ENCODE measurements around the gene CYTH2.

GRCh38 chr19:48529156-48529555 lies 60.0 kb downstream of the CYTH2 start:
- TF ChIP-seq, protein P1, sequence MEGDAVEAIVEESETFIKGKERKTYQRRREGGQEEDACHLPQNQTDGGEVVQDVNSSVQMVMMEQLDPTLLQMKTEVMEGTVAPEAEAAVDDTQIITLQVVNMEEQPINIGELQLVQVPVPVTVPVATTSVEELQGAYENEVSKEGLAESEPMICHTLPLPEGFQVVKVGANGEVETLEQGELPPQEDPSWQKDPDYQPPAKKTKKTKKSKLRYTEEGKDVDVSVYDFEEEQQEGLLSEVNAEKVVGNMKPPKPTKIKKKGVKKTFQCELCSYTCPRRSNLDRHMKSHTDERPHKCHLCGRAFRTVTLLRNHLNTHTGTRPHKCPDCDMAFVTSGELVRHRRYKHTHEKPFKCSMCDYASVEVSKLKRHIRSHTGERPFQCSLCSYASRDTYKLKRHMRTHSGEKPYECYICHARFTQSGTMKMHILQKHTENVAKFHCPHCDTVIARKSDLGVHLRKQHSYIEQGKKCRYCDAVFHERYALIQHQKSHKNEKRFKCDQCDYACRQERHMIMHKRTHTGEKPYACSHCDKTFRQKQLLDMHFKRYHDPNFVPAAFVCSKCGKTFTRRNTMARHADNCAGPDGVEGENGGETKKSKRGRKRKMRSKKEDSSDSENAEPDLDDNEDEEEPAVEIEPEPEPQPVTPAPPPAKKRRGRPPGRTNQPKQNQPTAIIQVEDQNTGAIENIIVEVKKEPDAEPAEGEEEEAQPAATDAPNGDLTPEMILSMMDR (IDR thresholded peaks at IDR 0.05; ENCODE audit: insufficient read depth, low read length, poor library complexity, severe bottlenecking): no peak
- no peak for TF ChIP-seq EZH2phosphoT487 (conservative IDR thresholded peaks at IDR 0.05; ENCODE audit: low read length)
